HepG2 (cell line): Measurements from ENCODE around the gene SLC34A3. TPM values are rescaled to one million over a fixed set of nuclear protein-coding genes. Genes with fewer than 3 reads are reported as not detected.

ENCODE experiments used
- ATAC-seq: fragments of 200-7000 bp; cut with Tn5 transposase; 3 replicates; pipeline ENCODE4 v1.9.1; 2020; ENCODE audit warnings: mild to moderate bottlenecking, moderate library complexity
- BruUV-seq: library from RNA; stranded (reverse); fragments of 400-500 nt; replicated peaks from 2 replicates; lab custom pipeline; 2021; lab: Mats Ljungman, UMichigan
- CTCF ChIA-PET: fragments of 300-600 bp; formaldehyde crosslinking; extraction: SDS; loops from one replicate; lab custom pipeline; 2021; ENCODE audit warnings: low total read pairs, inconsistent platforms, low intra/inter-chr PET ratio; lab: Yijun Ruan, JAX
- POLR2A ChIA-PET: fragments of 350-600 bp; sonication (Branson Sonifier 250); formaldehyde crosslinking; loops from one replicate; lab custom pipeline; 2020; ENCODE audit warnings: antibody characterized with exemption, inconsistent platforms; lab: Yijun Ruan, JAX
- DNase-seq: peaks from one replicate; pipeline ENCODE4 v3.0.0-alpha.2; 2015; ENCODE audit warnings: low spot score
- FAIRE-seq: peaks from 3 replicates; lab custom pipeline; 2011; peaks lifted over from hg19 to GRCh38; lab: Jason Lieb, UNC
- H2AFZ ChIP-seq: one replicate; pipeline ENCODE4 v1.6.1; 2011; ENCODE audit warnings: low read length, inconsistent platforms
- H3K27ac ChIP-seq: fragments of 300-600 bp; 3 replicates; pipeline ENCODE4 v1.8.0; 2011; ENCODE audit warnings: mixed run types, mild to moderate bottlenecking, mixed read lengths, low read length, inconsistent platforms; ENCODE audit not compliant: insufficient read depth; ENCODE audit errors: extremely low read length
- H3K27me3 ChIP-seq, 2 experiments: fragments of 200-600 bp in 1 of 2; 2 replicates in 1 of 2; 3 replicates in 1 of 2; pipeline versions ENCODE4 v1.6.0 to v1.8.0; 2011; ENCODE audit warnings: low read length in 2 of 2, mild to moderate bottlenecking in 2 of 2, moderate library complexity in 2 of 2, inconsistent platforms in 1 of 2; ENCODE audit not compliant: insufficient read depth in 2 of 2, control insufficient read depth in 1 of 2
- H3K36me3 ChIP-seq, 2 experiments: fragments of 200-600 bp in 1 of 2; replicated peaks in 1 of 2; 2 replicates in 1 of 2; 3 replicates in 1 of 2; pipeline versions ENCODE4 v1.5.1 to v1.8.0; 2011; ENCODE audit warnings: low read length in 2 of 2, inconsistent platforms in 1 of 2; ENCODE audit not compliant: insufficient read depth in 2 of 2, control insufficient read depth in 1 of 2
- H3K4me1 ChIP-seq: 2 replicates; pipeline ENCODE4 v1.5.1; 2012; ENCODE audit warnings: low read length, inconsistent platforms; ENCODE audit not compliant: insufficient read depth
- H3K4me2 ChIP-seq: 2 replicates; pipeline ENCODE4 v1.6.0; 2011; ENCODE audit warnings: low read depth, low read length, inconsistent platforms
- H3K4me3 ChIP-seq, 3 experiments: fragments of 200-600 bp in 1 of 3; sonication (generic), shearing (Covaris generic) in 1 of 3; replicated peaks in 1 of 3; 2 replicates each; pipeline ENCODE4 v1.5.1; 2011 to 2016; ENCODE audit warnings: low read length in 3 of 3, inconsistent platforms in 2 of 3, low read depth in 2 of 3, mild to moderate bottlenecking in 2 of 3, control low read depth in 1 of 3, mixed read lengths in 1 of 3; ENCODE audit not compliant: insufficient read depth in 1 of 3
- H3K79me2 ChIP-seq: one replicate; pipeline ENCODE4 v1.6.1; 2011; ENCODE audit warnings: low read length, inconsistent platforms; ENCODE audit not compliant: insufficient read depth
- H3K9ac ChIP-seq: 2 replicates; pipeline ENCODE4 v1.6.0; 2011; ENCODE audit warnings: mild to moderate bottlenecking, low read depth, low read length, inconsistent platforms; ENCODE audit not compliant: insufficient read depth
- H3K9me3 ChIP-seq: 2 replicates; pipeline ENCODE4 v1.5.1; 2012; ENCODE audit warnings: mild to moderate bottlenecking, low read length
- H4K20me1 ChIP-seq: 2 replicates; pipeline ENCODE4 v1.6.0; 2011; ENCODE audit warnings: inconsistent platforms, mild to moderate bottlenecking, low read length, moderate library complexity; ENCODE audit not compliant: insufficient read depth
- CHCHD3 ChIP-seq: sonication (generic); formaldehyde crosslinking; IDR thresholded peaks from 2 replicates; pipeline ENCODE4 v1.8.0; 2022; ENCODE audit warnings: mild to moderate bottlenecking, missing genetic modification reagents, moderate library complexity
- CSRNP2 ChIP-seq: sonication (generic); formaldehyde crosslinking; conservative IDR thresholded peaks from 2 replicates; pipeline ENCODE4 v1.8.0; 2022; ENCODE audit warnings: low read depth, missing genetic modification reagents
- DBP ChIP-seq: sonication (generic); formaldehyde crosslinking; IDR thresholded peaks from 2 replicates; pipeline ENCODE4 v1.4.0; 2020; ENCODE audit warnings: missing genetic modification reagents; ENCODE audit errors: not compliant biosample characterization
- ERF ChIP-seq: IDR thresholded peaks from 2 replicates; pipeline ENCODE4 v1.6.1; 2018; ENCODE audit warnings: missing biosample characterization, missing genetic modification reagents
- FOXP1 ChIP-seq, 2 experiments: fragments of 450-650 bp in 1 of 2; IDR thresholded peaks; 2 replicates each; pipeline ENCODE4 v1.6.1; 2017 to 2018; ENCODE audit warnings: antibody characterized with exemption in 1 of 2
- HNRNPUL1 ChIP-seq: fragments of 200-400 bp; formaldehyde crosslinking; IDR thresholded peaks from 2 replicates; pipeline ENCODE4 v1.6.1; 2017; ENCODE audit warnings: low read depth, mild to moderate bottlenecking, low read length, moderate library complexity
- NFE2 ChIP-seq: sonication (generic); formaldehyde crosslinking; IDR thresholded peaks from 2 replicates; pipeline ENCODE4 v1.4.0; 2020; ENCODE audit warnings: missing genetic modification reagents
- POLR2G ChIP-seq: fragments of 200-400 bp; formaldehyde crosslinking; IDR thresholded peaks from 2 replicates; pipeline ENCODE4 v1.6.1; 2018; ENCODE audit warnings: mild to moderate bottlenecking, low read depth, low read length, moderate library complexity
- SCMH1 ChIP-seq: sonication (generic); formaldehyde crosslinking; IDR thresholded peaks from 2 replicates; pipeline ENCODE4 v1.9.0; 2021; ENCODE audit warnings: missing genetic modification reagents, mild to moderate bottlenecking, borderline replicate concordance
- TBP ChIP-seq: sonication (generic); formaldehyde crosslinking; IDR thresholded peaks from 2 replicates; pipeline ENCODE4 v1.5.0; 2020; ENCODE audit warnings: missing genetic modification reagents
- TGIF2 ChIP-seq: IDR thresholded peaks from 2 replicates; pipeline ENCODE4 v1.6.1; 2016; ENCODE audit warnings: control low read depth, missing compliant biosample characterization
- ZEB1 ChIP-seq: IDR thresholded peaks from 2 replicates; pipeline ENCODE4 v1.6.1; 2012; ENCODE audit warnings: mild to moderate bottlenecking, low read depth, inconsistent platforms; ENCODE audit not compliant: insufficient replicate concordance
- ZKSCAN8 ChIP-seq: IDR thresholded peaks from 2 replicates; pipeline ENCODE4 v1.6.1; 2016; ENCODE audit warnings: borderline replicate concordance, missing genetic modification reagents, missing compliant biosample characterization
- ZNF20 ChIP-seq: sonication (generic); formaldehyde crosslinking; IDR thresholded peaks from 2 replicates; pipeline ENCODE4 v1.4.0; 2020; ENCODE audit warnings: mild to moderate bottlenecking, moderate library complexity, missing genetic modification reagents
- ZNF572 ChIP-seq: sonication (generic); formaldehyde crosslinking; IDR thresholded peaks from 2 replicates; pipeline ENCODE4 v1.5.1; 2020; ENCODE audit warnings: mild to moderate bottlenecking, missing genetic modification reagents
- ZNF766 ChIP-seq: sonication (generic); formaldehyde crosslinking; IDR thresholded peaks from 2 replicates; pipeline ENCODE4 v1.5.0; 2020; ENCODE audit warnings: missing genetic modification reagents, borderline replicate concordance
- ZNF772 ChIP-seq: sonication (generic); formaldehyde crosslinking; IDR thresholded peaks from 2 replicates; pipeline ENCODE4 v1.5.0; 2020; ENCODE audit warnings: mild to moderate bottlenecking, missing genetic modification reagents
- ZSCAN22 ChIP-seq: sonication (generic); formaldehyde crosslinking; IDR thresholded peaks from 2 replicates; pipeline ENCODE4 v1.4.0; 2020; ENCODE audit warnings: mild to moderate bottlenecking, missing genetic modification reagents
- WGBS: methylation state at CpG from one replicate; pipeline ENCODE4 v1.1.6; 2017; ENCODE audit warnings: low lambda C conversion rate; 5-methylcytosine and 5-hydroxymethylcytosine counted together
- in situ Hi-C: cut with HindIII; loops from 2 replicates; pipeline ENCODE4 v1.10.0; 2017; ENCODE audit warnings: low pct_unique_long_range_greater_than_20kb; ENCODE audit not compliant: extremely low pct_ligation_motif_present
- intact Hi-C: fragments of 100-400 bp; cut with micrococcal nuclease; formaldehyde crosslinking; loops from one replicate; pipeline ENCODE4 v1.10.0; 2022; ENCODE audit not compliant: unreplicated experiment
- polyA plus RNA-seq, 8 experiments: library from polyadenylated mRNA; depleted of rRNA in 3 of 8; stranded (reverse) in 7 of 8; unstranded in 1 of 8; fragments of >200 nt; fragmentation: Illumina TruSeq in 4 of 8; extraction: Trizol in 4 of 8; gene quantifications; 2 replicates each; pipeline versions ENCODE4 v1.2.1 to v1.2.3, GENCODE V29; 2011 to 2016; ENCODE audit warnings: low read depth in 4 of 8, missing spikeins in 1 of 8, mixed read lengths in 1 of 8; ENCODE audit not compliant: insufficient read depth in 1 of 8
- total RNA-seq, 5 experiments: library from RNA; depleted of rRNA; stranded (reverse); fragments of >200 nt; fragmentation: Illumina TruSeq; extraction: Trizol; gene quantifications; 2 replicates each; pipeline ENCODE4 v1.2.3, GENCODE V29; 2016; ENCODE audit warnings: low read depth in 1 of 5
- TF ChIP-seq, protein P1 (sequence below): sonication (generic); formaldehyde crosslinking; IDR thresholded peaks from 2 replicates; pipeline ENCODE4 v1.5.0; 2020; ENCODE audit warnings: missing genetic modification reagents

Gene SLC34A3
- total and polyA plus RNA-seq, 2 of the 13 experiments (the other 11 are each of a cell fraction or from before 2014, with no cell fraction given): 0.07 to 1.0 TPM

GRCh38 chr9:137205126-137206069 is 25.3 kb upstream of the SLC34A3 start, which contains the start of the genes NDOR1 and TMEM203 (continued):
- TF ChIP-seq DBP (no peak), ERF (CRISPR knock-in tag) (peak; percentile 89; the same call in 1 of the 2 replicates), NFE2 (CRISPR knock-in tag) (no peak), TGIF2 (CRISPR knock-in tag) (peak; percentile 83), POLR2G (peak; percentile 88), ZNF20 (CRISPR knock-in tag) (no peak)

GRCh38 chr9:137206602-137207001 is 24.1 kb upstream of the SLC34A3 start:
- WGBS: 75% methylated on average over 7 of the region's 7 CpGs
- no peak for DNase-seq
- POLR2A ChIA-PET: interaction anchor here (1.8 to 8.8 kb wide), 2 partner anchors 15 to 17 kb away, joined by 5 to 225 read pairs; partner anchors contain the start of genes CYSRT1, RNF208 and RNF224

More at GRCh38 chr9:137206602-137207001, 24.1 kb upstream of the SLC34A3 start:
- no peaks in the 10 kb centered on the region for H3K9me3 ChIP-seq
- H3K27ac ChIP-seq: no peak overlapping the region
- peak overlapping the region; percentile 90 to 93 (median 92); a peak in 5 of 6 replicates for H3K4me3 ChIP-seq
- H3K4me1 ChIP-seq: peaks cover 44% of the 10 kb centered on the region
- no peaks in the 10 kb centered on the region; a peak in 1 of 5 replicates for H3K27me3 ChIP-seq
- H4K20me1 ChIP-seq: 0 out of 2 replicates have a peak, but pooled peaks cover 4% of the 10 kb centered on the region
- H2AFZ ChIP-seq: no peak overlapping the region
- H3K36me3 ChIP-seq: no peaks in the 10 kb centered on the region; a peak in 1 of 5 replicates
- H3K79me2 ChIP-seq: peaks cover 36% of the 10 kb centered on the region
- BruUV-seq: no TSS peak
- intact Hi-C loops (no loop called here), in situ Hi-C loops (no loop called here)
- ATAC-seq (no peak), FAIRE-seq (no peak)
- H3K4me2 ChIP-seq: peak overlapping the region; percentile 95
- H3K9ac ChIP-seq: peak overlapping the region; percentile 88
- TF ChIP-seq, protein P1, sequence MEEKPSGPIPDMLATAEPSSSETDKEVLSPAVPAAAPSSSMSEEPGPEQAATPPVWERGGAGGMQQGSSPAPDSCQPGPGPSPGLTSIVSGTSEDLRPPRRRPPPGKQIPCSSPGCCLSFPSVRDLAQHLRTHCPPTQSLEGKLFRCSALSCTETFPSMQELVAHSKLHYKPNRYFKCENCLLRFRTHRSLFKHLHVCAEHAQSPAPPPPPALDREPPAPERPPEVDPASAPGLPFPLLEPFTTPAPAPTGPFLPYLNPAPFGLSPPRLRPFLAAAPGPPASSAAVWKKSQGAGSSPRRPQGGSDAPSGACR (CRISPR knock-in tag): no peak
- TF ChIP-seq FOXP1 (IDR thresholded peaks at IDR 0.05) (no peak), FOXP1 (CRISPR knock-in tag; IDR thresholded peaks at IDR 0.05) (no peak), ZNF766 (CRISPR knock-in tag) (no peak), ZNF572 (CRISPR knock-in tag) (no peak), TBP (CRISPR knock-in tag) (no peak), ZSCAN22 (CRISPR knock-in tag) (no peak), ZNF772 (CRISPR knock-in tag) (no peak), CHCHD3 (no peak), ZKSCAN8 (no peak), HNRNPUL1 (no peak), CSRNP2 (CRISPR knock-in tag) (no peak), ZEB1 (no peak), SCMH1 (CRISPR knock-in tag) (no peak)
- CTCF ChIA-PET: no interaction called here
